OCI-LY7 (cell line): Measurements from ENCODE around the gene RLIM. TPM values are rescaled to one million over a fixed set of nuclear protein-coding genes. Genes with fewer than 3 reads are reported as not detected.

ENCODE experiments used
- BruUV-seq: library from RNA; stranded (reverse); fragments of 400-500 nt; replicated peaks from 2 replicates; lab custom pipeline; 2021; lab: Mats Ljungman, UMichigan
- CTCF ChIA-PET: fragments of 300-600 bp; sonication (Branson Sonifier 250); formaldehyde crosslinking; loops from one replicate; lab custom pipeline; 2022; ENCODE audit warnings: antibody characterized with exemption; ENCODE audit not compliant: unreplicated experiment; lab: Charles Lee
- POLR2A ChIA-PET: fragments of 300-600 bp; sonication (Branson Sonifier 250); formaldehyde crosslinking; loops from one replicate; lab custom pipeline; 2022; ENCODE audit warnings: antibody characterized with exemption; lab: Charles Lee
- DNase-seq: peaks from one replicate; pipeline ENCODE4 v3.0.0-alpha.2; 2015; ENCODE audit warnings: low spot score
- H2AFZ ChIP-seq: fragments of 200-600 bp; sonication (generic), shearing (Covaris generic); 2 replicates; pipeline ENCODE4 v1.6.1; 2014; ENCODE audit warnings: mild to moderate bottlenecking, antibody characterized with exemption, low read length, moderate library complexity
- H3K27ac ChIP-seq: fragments of 200-600 bp; sonication (generic); 2 replicates; pipeline ENCODE4 v1.5.1; 2014; ENCODE audit warnings: mixed run types, low read depth, mild to moderate bottlenecking, moderate library complexity, low read length, inconsistent platforms; ENCODE audit not compliant: poor library complexity, severe bottlenecking
- H3K36me3 ChIP-seq: fragments of 200-600 bp; sonication (generic); 2 replicates; pipeline ENCODE4 v1.6.1; 2014; ENCODE audit warnings: mild to moderate bottlenecking, antibody characterized with exemption, low read length, moderate library complexity, mixed read lengths; ENCODE audit not compliant: insufficient read depth
- H3K4me1 ChIP-seq: fragments of 200-600 bp; sonication (generic); 2 replicates; pipeline ENCODE4 v1.5.1; 2014; ENCODE audit warnings: mild to moderate bottlenecking, low read length; ENCODE audit not compliant: insufficient read depth, poor library complexity, severe bottlenecking
- H3K4me2 ChIP-seq: fragments of 200-600 bp; sonication (generic); 2 replicates; pipeline ENCODE4 v1.6.1; 2014; ENCODE audit warnings: mild to moderate bottlenecking, low read length
- H3K4me3 ChIP-seq: fragments of 200-600 bp; sonication (generic); 2 replicates; pipeline ENCODE4 v1.5.1; 2014; ENCODE audit warnings: mild to moderate bottlenecking, low read depth, low read length; ENCODE audit not compliant: poor library complexity, severe bottlenecking
- H3K79me2 ChIP-seq: fragments of 200-600 bp; sonication (generic); 2 replicates; pipeline ENCODE4 v1.6.1; 2016; ENCODE audit warnings: low read depth, mild to moderate bottlenecking, low read length, moderate library complexity, mixed read lengths; ENCODE audit not compliant: insufficient read depth
- H3K9me2 ChIP-seq: fragments of 200-600 bp; sonication (generic); 2 replicates; pipeline ENCODE4 v1.6.1; 2016; ENCODE audit warnings: mild to moderate bottlenecking, low read length, mixed read lengths; ENCODE audit not compliant: insufficient read depth
- H3K9me3 ChIP-seq: fragments of 200-600 bp; sonication (generic); 2 replicates; pipeline ENCODE4 v1.6.1; 2014; ENCODE audit warnings: mild to moderate bottlenecking, mixed run types, low read length, mixed read lengths
- H4K20me1 ChIP-seq: fragments of 200-600 bp; sonication (generic); 2 replicates; pipeline ENCODE4 v1.6.1; 2014; ENCODE audit warnings: mild to moderate bottlenecking, antibody characterized with exemption, low read length, moderate library complexity, mixed read lengths; ENCODE audit not compliant: insufficient read depth
- EZH2phosphoT487 ChIP-seq: fragments of 200-600 bp; sonication (generic); IDR thresholded peaks from 2 replicates; pipeline ENCODE4 v1.6.1; 2018; ENCODE audit warnings: low read depth, borderline replicate concordance, mild to moderate bottlenecking, mixed run types, antibody characterized with exemption, low read length, moderate library complexity, mixed read lengths
- intact Hi-C: fragments of 100-400 bp; cut with micrococcal nuclease; formaldehyde crosslinking; loops from one replicate; pipeline ENCODE4 v1.10.0; 2022; ENCODE audit not compliant: unreplicated experiment
- total RNA-seq, 2 experiments: library from RNA; depleted of rRNA in 1 of 2; stranded (reverse); fragments of >200 nt in 1 of 2; shearing (Covaris generic) in 1 of 2; gene quantifications; 2 replicates each; pipeline ENCODE4 v1.2.3, GENCODE V29; 2014 to 2022
- TF ChIP-seq, protein P1 (sequence below): fragments of 200-600 bp; sonication (generic); conservative IDR thresholded peaks from 2 replicates; pipeline ENCODE4 v1.5.1; 2014; ENCODE audit warnings: mild to moderate bottlenecking, antibody characterized with exemption, low read length, moderate library complexity, mixed read lengths

Gene RLIM
- total RNA-seq, 2 experiments from 2014 or later = 23.4 to 30.8 TPM

DNA sequence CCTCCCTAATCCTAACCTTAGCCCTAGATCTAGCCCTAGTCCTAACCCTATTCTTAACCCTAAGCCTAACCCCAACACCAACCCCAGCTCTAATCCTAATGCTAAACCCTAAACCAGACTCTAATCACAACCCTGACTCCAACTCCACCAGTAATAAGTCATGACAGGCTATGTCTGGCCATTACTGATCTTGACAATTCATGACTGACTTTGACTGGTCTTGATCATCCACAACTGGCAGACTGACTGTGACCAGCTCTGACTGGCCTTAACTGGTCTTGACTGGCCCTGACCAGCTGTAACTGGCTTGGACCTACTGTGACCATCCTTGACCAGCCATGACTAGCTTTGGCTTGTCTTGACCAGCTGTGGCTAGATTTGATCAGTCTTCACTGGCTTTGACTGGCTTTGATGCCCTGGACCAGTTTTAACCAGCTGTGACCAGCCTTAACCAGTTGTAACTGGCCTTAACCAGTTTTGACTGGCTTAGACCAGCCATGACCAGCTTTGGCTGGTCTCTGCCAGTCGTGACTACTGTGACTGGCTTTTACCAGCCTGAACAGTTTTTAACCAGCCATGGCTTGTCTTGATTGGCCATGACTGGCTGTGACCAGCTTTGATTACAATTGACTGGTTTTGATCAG is 68.4 kb downstream of the RLIM start:
- no peaks in the 10 kb centered on the region for H3K36me3 ChIP-seq
- H3K9me3 ChIP-seq = no peaks in the 10 kb centered on the region
- H3K79me2 ChIP-seq = no peaks in the 10 kb centered on the region
- H3K4me2 ChIP-seq = no peak overlapping the region
- TF ChIP-seq, protein P1, sequence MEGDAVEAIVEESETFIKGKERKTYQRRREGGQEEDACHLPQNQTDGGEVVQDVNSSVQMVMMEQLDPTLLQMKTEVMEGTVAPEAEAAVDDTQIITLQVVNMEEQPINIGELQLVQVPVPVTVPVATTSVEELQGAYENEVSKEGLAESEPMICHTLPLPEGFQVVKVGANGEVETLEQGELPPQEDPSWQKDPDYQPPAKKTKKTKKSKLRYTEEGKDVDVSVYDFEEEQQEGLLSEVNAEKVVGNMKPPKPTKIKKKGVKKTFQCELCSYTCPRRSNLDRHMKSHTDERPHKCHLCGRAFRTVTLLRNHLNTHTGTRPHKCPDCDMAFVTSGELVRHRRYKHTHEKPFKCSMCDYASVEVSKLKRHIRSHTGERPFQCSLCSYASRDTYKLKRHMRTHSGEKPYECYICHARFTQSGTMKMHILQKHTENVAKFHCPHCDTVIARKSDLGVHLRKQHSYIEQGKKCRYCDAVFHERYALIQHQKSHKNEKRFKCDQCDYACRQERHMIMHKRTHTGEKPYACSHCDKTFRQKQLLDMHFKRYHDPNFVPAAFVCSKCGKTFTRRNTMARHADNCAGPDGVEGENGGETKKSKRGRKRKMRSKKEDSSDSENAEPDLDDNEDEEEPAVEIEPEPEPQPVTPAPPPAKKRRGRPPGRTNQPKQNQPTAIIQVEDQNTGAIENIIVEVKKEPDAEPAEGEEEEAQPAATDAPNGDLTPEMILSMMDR = no peak
- TF ChIP-seq EZH2phosphoT487 = no peak
- intact Hi-C loops = no loop called here
- no peaks in the 10 kb centered on the region for H4K20me1 ChIP-seq
- no peak overlapping the region for H3K4me3 ChIP-seq
- BruUV-seq = no TSS peak
- H3K27ac ChIP-seq = no peak overlapping the region
- H3K4me1 ChIP-seq = no peaks in the 10 kb centered on the region
- H2AFZ ChIP-seq = no peak overlapping the region
- POLR2A ChIA-PET = no interaction called here
- CTCF ChIA-PET = no interaction called here
- DNase-seq = no peak
- no peaks in the 10 kb centered on the region for H3K9me2 ChIP-seq

DNA sequence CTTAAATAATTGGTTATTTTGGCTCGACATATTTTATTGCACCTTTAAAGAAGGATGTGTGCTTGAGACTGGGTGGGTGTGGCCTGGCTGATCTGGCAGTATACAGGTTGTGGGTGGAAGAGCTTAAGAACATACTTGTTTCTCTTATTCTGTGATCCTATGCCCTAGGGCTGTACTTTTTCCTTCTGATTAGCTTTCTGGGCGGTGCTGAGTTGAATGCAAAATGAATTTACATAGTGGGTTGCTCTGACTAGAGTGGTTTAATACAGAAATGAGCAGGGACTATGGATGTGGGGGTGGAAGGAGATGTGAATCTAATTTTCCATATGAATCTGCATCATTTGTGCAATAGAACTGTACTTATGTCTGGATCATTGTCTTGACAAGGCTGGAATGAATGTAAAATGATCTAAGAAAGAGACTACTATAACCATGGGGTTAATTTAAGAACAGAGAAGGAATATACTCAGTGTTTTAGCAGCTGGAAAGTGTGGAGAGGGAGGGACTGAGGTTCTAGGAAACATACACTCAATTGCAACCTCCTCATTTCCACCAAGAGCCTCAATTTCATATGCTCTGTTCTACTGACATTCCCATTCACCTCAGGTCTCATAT is 73.7 kb downstream of the RLIM start:
- Histone ChIP-seq H3K79me2 (no peaks in the 10 kb centered on the region), H3K4me2 (no peak overlapping the region), H2AFZ (no peak overlapping the region), H3K9me2 (no peaks in the 10 kb centered on the region), H4K20me1 (no peaks in the 10 kb centered on the region), H3K9me3 (no peaks in the 10 kb centered on the region), H3K4me1 (no peaks in the 10 kb centered on the region), H3K27ac (no peak overlapping the region), H3K36me3 (no peaks in the 10 kb centered on the region), H3K4me3 (no peak overlapping the region)
- ChIA-PET CTCF (no interaction called here), POLR2A (no interaction called here)
- DNase-seq = no peak
- intact Hi-C loops = no loop called here
- no TSS peak for BruUV-seq
- TF ChIP-seq, protein P1 = no peak
- no peak for TF ChIP-seq EZH2phosphoT487

DNA sequence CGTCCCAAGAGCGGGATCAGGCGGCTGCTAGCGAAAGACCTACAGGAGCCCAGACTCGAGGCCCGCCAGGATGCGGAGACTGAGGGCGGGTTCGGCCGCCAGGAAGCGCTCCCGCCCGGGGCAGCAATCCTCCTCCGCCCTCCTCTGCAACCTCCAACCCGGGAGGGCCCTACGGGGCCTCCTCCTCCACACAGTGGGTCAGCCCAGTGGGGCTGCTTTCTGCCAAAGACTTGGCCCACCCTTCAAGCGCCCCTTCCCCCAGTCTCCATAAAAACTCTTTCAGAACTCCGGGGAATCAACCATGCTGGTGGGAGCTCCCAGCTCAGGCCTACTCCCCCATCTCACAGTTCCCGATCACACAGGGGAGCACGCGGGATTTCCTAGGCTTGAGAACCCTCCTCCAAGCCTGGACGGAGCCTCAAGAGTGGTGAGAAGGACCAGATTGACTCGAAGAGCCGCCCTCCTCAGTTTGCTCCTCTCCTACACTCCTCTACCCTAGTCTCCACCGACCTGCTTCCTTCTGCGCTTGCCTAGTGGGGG is 77.5 kb downstream of the RLIM start:
- H3K4me2 ChIP-seq = no peak overlapping the region
- H3K27ac ChIP-seq = no peak overlapping the region
- no peaks in the 10 kb centered on the region for H3K36me3 ChIP-seq
- POLR2A ChIA-PET = interaction anchor here (0.5 kb wide), 1 partner anchor 115 kb away, joined by 7 read pairs; no protein-coding TSS in a partner anchor
- DNase-seq = no peak
- no peaks in the 10 kb centered on the region for H3K79me2 ChIP-seq
- TF ChIP-seq EZH2phosphoT487 = no peak
- TF ChIP-seq, protein P1 = no peak
- no peak overlapping the region for H2AFZ ChIP-seq
- H4K20me1 ChIP-seq = no peaks in the 10 kb centered on the region
- H3K9me2 ChIP-seq = no peaks in the 10 kb centered on the region
- BruUV-seq = no TSS peak
- no peak overlapping the region for H3K4me3 ChIP-seq
- no peaks in the 10 kb centered on the region for H3K9me3 ChIP-seq
- intact Hi-C loops = no loop called here
- H3K4me1 ChIP-seq = no peaks in the 10 kb centered on the region
- CTCF ChIA-PET = no interaction called here
